PC-9 (cell line): Measurements from ENCODE around the gene CCER1. TPM values are rescaled to one million over a fixed set of nuclear protein-coding genes. Genes with fewer than 3 reads are reported as not detected.

Source experiments
- BruUV-seq: library from RNA; stranded (reverse); fragments of 400-500 nt; replicated peaks from 2 replicates; lab custom pipeline; 2021; lab: Mats Ljungman, UMichigan
- CTCF ChIA-PET: fragments of 300-600 bp; sonication (Branson Sonifier 250); formaldehyde crosslinking; loops from one replicate; lab custom pipeline; 2022; ENCODE audit warnings: antibody characterized with exemption; lab: Charles Lee
- POLR2A ChIA-PET: fragments of 300-600 bp; sonication (Branson Sonifier 250); formaldehyde crosslinking; loops from one replicate; lab custom pipeline; 2022; ENCODE audit warnings: antibody characterized with exemption; ENCODE audit not compliant: unreplicated experiment; lab: Charles Lee
- DNase-seq, 2 experiments: peaks; one replicate each; pipeline versions ENCODE4 v3.0.0 to v3.0.0-alpha.2; 2015 to 2022; ENCODE audit warnings: mixed read lengths in 1 of 2
- H2AFZ ChIP-seq: fragments of 200-600 bp; sonication (generic); 2 replicates; pipeline ENCODE4 v1.8.1; 2017; ENCODE audit warnings: antibody characterized with exemption
- H3F3A ChIP-seq: fragments of 200-600 bp; sonication (generic); 2 replicates; pipeline ENCODE4 v1.8.1; 2017; ENCODE audit warnings: antibody characterized with exemption, mild to moderate bottlenecking, low read depth; ENCODE audit not compliant: insufficient read depth
- H3K27ac ChIP-seq: fragments of 200-600 bp; sonication (generic); 2 replicates; pipeline ENCODE4 v1.6.1; 2016; ENCODE audit warnings: mixed run types
- H3K27me3 ChIP-seq: fragments of 200-600 bp; sonication (generic); 2 replicates; pipeline ENCODE4 v1.6.1; 2016; ENCODE audit warnings: low read depth, mixed run types; ENCODE audit not compliant: insufficient read depth
- H3K36me3 ChIP-seq: fragments of 200-600 bp; sonication (generic); 2 replicates; pipeline ENCODE4 v1.6.1; 2016; ENCODE audit warnings: low read depth, mixed run types
- H3K4me1 ChIP-seq: fragments of 200-600 bp; sonication (generic); replicated peaks from 2 replicates; pipeline ENCODE4 v1.6.1; 2016; ENCODE audit warnings: mixed run types; ENCODE audit not compliant: insufficient read depth
- H3K4me2 ChIP-seq: fragments of 200-600 bp; sonication (generic); 2 replicates; pipeline ENCODE4 v1.6.1; 2017; ENCODE audit warnings: mixed run types
- H3K4me3 ChIP-seq: fragments of 200-600 bp; sonication (generic); 2 replicates; pipeline ENCODE4 v1.6.1; 2016; ENCODE audit warnings: mixed run types
- H3K79me2 ChIP-seq: fragments of 200-600 bp; sonication (generic); 2 replicates; pipeline ENCODE4 v1.6.1; 2017; ENCODE audit warnings: low read depth, mixed run types
- H3K9me2 ChIP-seq: fragments of 200-600 bp; sonication (generic); 2 replicates; pipeline ENCODE4 v1.8.1; 2017; ENCODE audit warnings: mild to moderate bottlenecking; ENCODE audit not compliant: insufficient read depth
- H3K9me3 ChIP-seq: fragments of 200-600 bp; sonication (generic); 2 replicates; pipeline ENCODE4 v1.8.1; 2016; ENCODE audit warnings: low read depth; ENCODE audit not compliant: insufficient read depth
- H4K20me1 ChIP-seq: fragments of 200-600 bp; sonication (generic); 2 replicates; pipeline ENCODE4 v1.8.1; 2017; ENCODE audit not compliant: insufficient read depth
- EZH2 ChIP-seq: fragments of 200-600 bp; sonication (generic); IDR thresholded peaks from 2 replicates; pipeline ENCODE4 v1.8.0; 2017; ENCODE audit warnings: antibody characterized with exemption, low read depth
- intact Hi-C: fragments of 100-400 bp; cut with micrococcal nuclease; formaldehyde crosslinking; loops from one replicate; pipeline ENCODE4 v1.10.0; 2022; ENCODE audit not compliant: unreplicated experiment
- total RNA-seq: library from RNA; stranded (reverse); gene quantifications from 2 replicates; pipeline ENCODE4 v1.2.3, GENCODE V29; 2021
- TF ChIP-seq, protein P1 (sequence below): fragments of 200-600 bp; sonication (generic); conservative IDR thresholded peaks from 2 replicates; pipeline ENCODE4 v1.6.1; 2017; ENCODE audit warnings: mixed run types, antibody characterized with exemption, mild to moderate bottlenecking, moderate library complexity

Gene CCER1
- total RNA-seq, 1 experiment from 2014 or later: not detected

DNA sequence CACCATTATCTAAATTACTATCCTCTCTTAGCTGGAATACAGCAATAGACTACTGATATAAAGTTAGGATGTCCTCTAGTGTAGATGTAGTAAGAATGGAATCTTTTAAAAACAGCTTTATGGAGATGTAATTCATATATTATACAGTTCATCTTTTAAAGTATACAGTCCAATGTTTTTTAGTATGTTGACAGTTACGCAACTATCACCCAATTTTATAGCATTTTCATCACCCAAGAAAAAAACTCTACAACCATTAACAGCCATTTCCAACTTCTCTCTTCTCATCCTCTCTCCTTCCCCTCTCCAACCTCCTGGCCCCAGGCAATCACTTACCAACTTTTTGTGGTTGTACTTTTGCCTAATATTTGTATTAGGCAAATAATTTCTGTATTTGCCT is 27.2 kb upstream of the CCER1 start:
- CTCF ChIA-PET: no interaction called here
- intact Hi-C loops: no loop called here

DNA sequence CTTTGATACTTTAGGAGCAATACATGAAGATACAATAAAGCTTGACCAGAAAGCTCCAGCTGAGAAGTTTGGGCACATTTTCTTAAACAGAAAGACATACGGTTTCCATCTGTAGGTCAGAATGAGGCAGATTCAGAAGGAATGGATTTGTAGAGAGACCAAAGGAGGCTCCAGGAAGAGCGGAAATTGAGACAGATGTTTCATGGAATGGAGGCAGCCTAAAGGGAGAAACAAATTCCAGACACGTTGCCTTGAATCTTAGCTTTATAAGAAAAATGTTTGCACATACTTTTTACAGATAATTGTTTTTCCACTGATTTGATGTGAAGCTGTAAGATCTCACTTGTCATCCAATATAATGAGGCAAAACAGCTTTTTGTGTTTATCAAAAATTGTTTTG is 25.0 kb upstream of the CCER1 start:
- ChIA-PET POLR2A (no interaction called here), CTCF (interaction anchor here (1.1 kb wide), 1 partner anchor 128 kb away, joined by 4 read pairs; no protein-coding TSS in a partner anchor)
- H3K4me1 ChIP-seq: no peaks in the 10 kb centered on the region
- H3F3A ChIP-seq: no peaks in the 10 kb centered on the region
- TF ChIP-seq EZH2: no peak
- TF ChIP-seq, protein P1, sequence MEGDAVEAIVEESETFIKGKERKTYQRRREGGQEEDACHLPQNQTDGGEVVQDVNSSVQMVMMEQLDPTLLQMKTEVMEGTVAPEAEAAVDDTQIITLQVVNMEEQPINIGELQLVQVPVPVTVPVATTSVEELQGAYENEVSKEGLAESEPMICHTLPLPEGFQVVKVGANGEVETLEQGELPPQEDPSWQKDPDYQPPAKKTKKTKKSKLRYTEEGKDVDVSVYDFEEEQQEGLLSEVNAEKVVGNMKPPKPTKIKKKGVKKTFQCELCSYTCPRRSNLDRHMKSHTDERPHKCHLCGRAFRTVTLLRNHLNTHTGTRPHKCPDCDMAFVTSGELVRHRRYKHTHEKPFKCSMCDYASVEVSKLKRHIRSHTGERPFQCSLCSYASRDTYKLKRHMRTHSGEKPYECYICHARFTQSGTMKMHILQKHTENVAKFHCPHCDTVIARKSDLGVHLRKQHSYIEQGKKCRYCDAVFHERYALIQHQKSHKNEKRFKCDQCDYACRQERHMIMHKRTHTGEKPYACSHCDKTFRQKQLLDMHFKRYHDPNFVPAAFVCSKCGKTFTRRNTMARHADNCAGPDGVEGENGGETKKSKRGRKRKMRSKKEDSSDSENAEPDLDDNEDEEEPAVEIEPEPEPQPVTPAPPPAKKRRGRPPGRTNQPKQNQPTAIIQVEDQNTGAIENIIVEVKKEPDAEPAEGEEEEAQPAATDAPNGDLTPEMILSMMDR: no peak
- BruUV-seq: no TSS peak
- no peak overlapping the region for H2AFZ ChIP-seq
- no peak overlapping the region for H3K4me2 ChIP-seq
- intact Hi-C loops: loop anchor here (10.0 kb wide), 1 partner anchor 1675 kb away; no protein-coding TSS in a partner anchor
- no peaks in the 10 kb centered on the region for H3K79me2 ChIP-seq
- H3K27me3 ChIP-seq: no peaks in the 10 kb centered on the region
- H3K4me3 ChIP-seq: no peak overlapping the region
- H4K20me1 ChIP-seq: no peaks in the 10 kb centered on the region
- H3K36me3 ChIP-seq: no peaks in the 10 kb centered on the region
- DNase-seq: no peak
- no peak overlapping the region for H3K27ac ChIP-seq
- H3K9me3 ChIP-seq: no peaks in the 10 kb centered on the region
- no peaks in the 10 kb centered on the region for H3K9me2 ChIP-seq

More for the DNA sequence above, 27.2 kb upstream of the CCER1 start:
- Histone ChIP-seq H3K4me1 (no peaks in the 10 kb centered on the region), H3K36me3 (no peaks in the 10 kb centered on the region), H3K79me2 (no peaks in the 10 kb centered on the region), H3K9me2 (no peaks in the 10 kb centered on the region), H3K9me3 (no peaks in the 10 kb centered on the region; the same call in 1 of the 2 replicates), H2AFZ (no peak overlapping the region), H3F3A (no peaks in the 10 kb centered on the region), H3K4me2 (no peak overlapping the region), H3K27ac (no peak overlapping the region), H3K4me3 (no peak overlapping the region), H3K27me3 (no peaks in the 10 kb centered on the region), H4K20me1 (no peaks in the 10 kb centered on the region)
- DNase-seq: no peak
- TF ChIP-seq, protein P1: no peak
- TF ChIP-seq EZH2: no peak
- POLR2A ChIA-PET: no interaction called here
- BruUV-seq: no TSS peak

GRCh38 chr12:90979019-90979418 is 24.0 kb upstream of the CCER1 start:
- H3K27ac ChIP-seq: no peak overlapping the region
- no peak for TF ChIP-seq EZH2
- TF ChIP-seq, protein P1: no peak
- H3K27me3 ChIP-seq: no peaks in the 10 kb centered on the region
- H3K79me2 ChIP-seq: no peaks in the 10 kb centered on the region
- no peak overlapping the region for H3K4me3 ChIP-seq
- no peak overlapping the region for H3K4me2 ChIP-seq
- no peaks in the 10 kb centered on the region for H3K36me3 ChIP-seq
- ChIA-PET POLR2A (no interaction called here), CTCF (interaction anchor here (0.6 to 1.1 kb wide), 10 partner anchors 121 to 1879 kb away, joined by 3 to 15 read pairs (median 4); partner anchors contain the start of gene PLEKHG7)
- H4K20me1 ChIP-seq: no peaks in the 10 kb centered on the region
- no TSS peak for BruUV-seq
- H3K4me1 ChIP-seq: no peaks in the 10 kb centered on the region
- no peak overlapping the region for H2AFZ ChIP-seq
- H3K9me2 ChIP-seq: no peaks in the 10 kb centered on the region
- no peak for DNase-seq
- H3F3A ChIP-seq: no peaks in the 10 kb centered on the region
- intact Hi-C loops: loop anchor here (10.0 kb wide), 1 partner anchor 1676 kb away; no protein-coding TSS in a partner anchor
- H3K9me3 ChIP-seq: no peaks in the 10 kb centered on the region
